A549 (cell line): ENCODE results near the gene SVIL. TPM values are rescaled to one million over a fixed set of nuclear protein-coding genes. Genes with fewer than 3 reads are reported as not detected.

Experiments
- ATAC-seq, 2 experiments: fragments of 200-7000 bp in 1 of 2; fragments of >200 bp in 1 of 2; cut with Nextera tagmentation in 1 of 2; cut with Tn5 transposase in 1 of 2; 3 replicates each; pipeline versions ENCODE4 v1.8.0 to v1.9.1; 2018 to 2020; ENCODE audit warnings: mild to moderate bottlenecking in 1 of 2, moderate library complexity in 1 of 2
- CTCF ChIA-PET: fragments of 300-600 bp; sonication (Branson Sonifier 250); formaldehyde crosslinking; extraction: SDS; loops from one replicate; lab custom pipeline; 2021; ENCODE audit warnings: antibody characterized with exemption, inconsistent platforms; lab: Yijun Ruan, JAX
- POLR2A ChIA-PET: fragments of 350-600 bp; formaldehyde crosslinking; extraction: SDS; loops from one replicate; lab custom pipeline; 2021; ENCODE audit warnings: antibody characterized with exemption, inconsistent platforms; lab: Yijun Ruan, JAX
- DNase-seq, 2 experiments: peaks; one replicate each; pipeline versions ENCODE4 v3.0.0 to v3.0.0-alpha.2; 2011 to 2016; ENCODE audit warnings: low read depth in 1 of 2, low spot score in 1 of 2
- FAIRE-seq: peaks from 2 replicates; lab custom pipeline; 2011; peaks lifted over from hg19 to GRCh38; lab: Jason Lieb, UNC
- H3K27ac ChIP-seq, 2 experiments: fragments of >200 bp; sonication (Bioruptor Twin); formaldehyde crosslinking; 3 replicates each; pipeline ENCODE4 v1.5.1; 2016 to 2017
- H3K4me1 ChIP-seq: fragments of >200 bp; sonication (Bioruptor Twin); formaldehyde crosslinking; 3 replicates; pipeline ENCODE4 v1.6.1; 2016
- H3K4me2 ChIP-seq: fragments of >200 bp; sonication (Bioruptor Twin); formaldehyde crosslinking; 3 replicates; pipeline ENCODE4 v1.6.1; 2016
- H3K4me3 ChIP-seq: fragments of >200 bp; sonication (Bioruptor Twin); formaldehyde crosslinking; 3 replicates; pipeline ENCODE4 v1.5.1; 2016
- H3K9me3 ChIP-seq: fragments of >200 bp; sonication (Bioruptor Twin); formaldehyde crosslinking; 3 replicates; pipeline ENCODE4 v1.6.1; 2016
- ATOH8 ChIP-seq: fragments of 250-450 bp; sonication (Bioruptor Pico); IDR thresholded peaks from 2 replicates; pipeline ENCODE4 v1.5.0; 2020; ENCODE audit warnings: low read depth, mild to moderate bottlenecking, moderate library complexity
- BCL3 ChIP-seq: fragments of >200 bp; sonication (Bioruptor Twin); formaldehyde crosslinking; IDR thresholded peaks from 3 replicates; pipeline ENCODE4 v1.6.1; 2016
- CBX8 ChIP-seq: fragments of 200-600 bp; sonication (generic); IDR thresholded peaks from 2 replicates; pipeline ENCODE4 v1.6.1; 2016
- CEBPB ChIP-seq, 2 experiments: fragments of >200 bp in 1 of 2; sonication (Bioruptor Twin) in 1 of 2; formaldehyde crosslinking in 1 of 2; IDR thresholded peaks; 2 replicates each; pipeline ENCODE4 v1.6.1; 2012 to 2016
- E2F6 ChIP-seq: IDR thresholded peaks from 2 replicates; pipeline ENCODE4 v1.6.1; 2012; ENCODE audit warnings: low read depth, borderline replicate concordance
- ELK1 ChIP-seq: fragments of 150-350 bp; IDR thresholded peaks from 2 replicates; pipeline ENCODE4 v1.6.1; 2014; ENCODE audit warnings: low read depth, mild to moderate bottlenecking, low read length
- EP300 ChIP-seq, 2 experiments: fragments of >200 bp; sonication (Bioruptor Twin); formaldehyde crosslinking; IDR thresholded peaks; 2 replicates in 1 of 2; 3 replicates in 1 of 2; pipeline ENCODE4 v1.6.1; 2016 to 2017
- ESRRA ChIP-seq: fragments of 150-350 bp; IDR thresholded peaks from 2 replicates; pipeline ENCODE4 v1.6.1; 2014; ENCODE audit warnings: mild to moderate bottlenecking, low read length, borderline replicate concordance
- FOSB ChIP-seq: fragments of 250-450 bp; sonication (Bioruptor Pico); IDR thresholded peaks from 2 replicates; pipeline ENCODE4 v1.5.0; 2020; ENCODE audit warnings: mild to moderate bottlenecking, moderate library complexity
- FOSL2 ChIP-seq, 2 experiments: fragments of 450-650 bp in 1 of 2; fragments of >200 bp in 1 of 2; sonication (Bioruptor Twin) in 1 of 2; formaldehyde crosslinking; IDR thresholded peaks; 2 replicates each; pipeline versions ENCODE4 v1.5.0 to v1.6.1; 2016 to 2020; ENCODE audit warnings: mild to moderate bottlenecking in 1 of 2, moderate library complexity in 1 of 2
- HDAC2 ChIP-seq: fragments of 200-600 bp; sonication (generic); IDR thresholded peaks from 2 replicates; pipeline ENCODE4 v1.6.1; 2016
- HEYL ChIP-seq: fragments of 250-450 bp; sonication (Bioruptor Pico); IDR thresholded peaks from 2 replicates; pipeline ENCODE4 v1.8.0; 2021; ENCODE audit warnings: mild to moderate bottlenecking, moderate library complexity
- HOXA7 ChIP-seq: fragments of 250-450 bp; sonication (Bioruptor Pico); IDR thresholded peaks from 2 replicates; pipeline ENCODE4 v1.5.0; 2020; ENCODE audit warnings: mild to moderate bottlenecking, moderate library complexity
- HOXB5 ChIP-seq: fragments of 250-450 bp; sonication (Bioruptor Pico); IDR thresholded peaks from 2 replicates; pipeline ENCODE4 v1.5.0; 2020; ENCODE audit warnings: mild to moderate bottlenecking, moderate library complexity
- JUNB ChIP-seq: fragments of >200 bp; sonication (Bioruptor Twin); formaldehyde crosslinking; IDR thresholded peaks from 2 replicates; pipeline ENCODE4 v1.6.1; 2016
- KDM5A ChIP-seq: fragments of 200-600 bp; sonication (generic); IDR thresholded peaks from 2 replicates; pipeline ENCODE4 v1.6.1; 2016; ENCODE audit warnings: antibody characterized with exemption, mild to moderate bottlenecking
- MAZ ChIP-seq: fragments of 150-350 bp; IDR thresholded peaks from 2 replicates; pipeline ENCODE4 v1.6.1; 2014; ENCODE audit warnings: antibody characterized with exemption, low read depth, low read length, borderline replicate concordance
- NFE2L2 ChIP-seq: fragments of 150-350 bp; conservative IDR thresholded peaks from 2 replicates; pipeline ENCODE4 v1.6.1; 2014; ENCODE audit warnings: low read length
- NPAS2 ChIP-seq: fragments of 250-450 bp; sonication (Bioruptor Pico); IDR thresholded peaks from 2 replicates; pipeline ENCODE4 v1.8.0; 2022; ENCODE audit warnings: mild to moderate bottlenecking, moderate library complexity, borderline replicate concordance
- NR3C1 ChIP-seq: fragments of >200 bp; sonication (Bioruptor Twin); formaldehyde crosslinking; IDR thresholded peaks from 3 replicates; pipeline ENCODE4 v1.6.1; 2017
- POLR2A ChIP-seq: IDR thresholded peaks from 2 replicates; pipeline ENCODE4 v1.6.1; 2012; ENCODE audit warnings: mild to moderate bottlenecking, low read length
- POLR2AphosphoS2 ChIP-seq: conservative IDR thresholded peaks from 2 replicates; pipeline ENCODE4 v1.6.1; 2012; ENCODE audit warnings: low read length, improper control_type of control experiment, inconsistent platforms
- RCOR1 ChIP-seq: fragments of 150-350 bp; IDR thresholded peaks from 2 replicates; pipeline ENCODE4 v1.6.1; 2014; ENCODE audit warnings: antibody characterized with exemption, low read length, low read depth
- TP53 ChIP-seq: fragments of 250-450 bp; sonication (Bioruptor Pico); IDR thresholded peaks from 2 replicates; pipeline ENCODE4 v1.5.0; 2021; ENCODE audit warnings: mild to moderate bottlenecking, moderate library complexity
- USF2 ChIP-seq: fragments of 450-650 bp; IDR thresholded peaks from 2 replicates; pipeline ENCODE4 v1.6.1; 2014; ENCODE audit warnings: antibody characterized with exemption
- WGBS: methylation state at CpG from one replicate; pipeline ENCODE4 v1.1.6; 2017; ENCODE audit errors: missing lambda C conversion rate; 5-methylcytosine and 5-hydroxymethylcytosine counted together
- polyA plus RNA-seq, 4 experiments: library from polyadenylated mRNA; depleted of rRNA in 3 of 4; stranded (reverse); fragments of >200 nt; fragmentation: RNase III in 1 of 4; extraction: RNeasy Plus Mini Kit Qiagen cat#74134 plus additional on column Dnase treatment in 1 of 4; gene quantifications; 2 replicates in 3 of 4; 3 replicates in 1 of 4; pipeline ENCODE4 v1.2.3, GENCODE V29; 2011 to 2017

SVIL gene
- polyA plus RNA-seq, 2 of the 4 experiments (the other 2 are of a cell fraction) = 12.0 to 20.4 TPM

- no peak overlapping the region for H3K4me3 ChIP-seq
- FAIRE-seq (no peak), ATAC-seq (no peak), DNase-seq (no peak)
- H3K4me1 ChIP-seq = peaks cover 8% of the 10 kb centered on the region
- TF ChIP-seq TP53 = no peak
- no peak for TF ChIP-seq HOXB5 (CRISPR knock-in tag)
- no peak for TF ChIP-seq BCL3
- peaks cover 30% of the 10 kb centered on the region for H3K9me3 ChIP-seq
- ChIA-PET CTCF (interaction anchor here (1.2 kb wide), 1 partner anchor 330 kb away, joined by 3 read pairs; no protein-coding TSS in a partner anchor), POLR2A (no interaction called here)
- WGBS = 93% methylated on average over 2 of the region's 2 CpGs
- no peak overlapping the region for H3K27ac ChIP-seq
- no peak overlapping the region for H3K4me2 ChIP-seq
Observed at GRCh38 chr10:29671968-29672367, 37.2 kb upstream of the SVIL start.

GRCh38 chr10:29671228-29671780, 36.5 kb upstream of the SVIL start:
- peak; percentile 56 for FAIRE-seq
- Histone ChIP-seq H3K4me1 (peaks cover 8% of the 10 kb centered on the region), H3K27ac (no peak overlapping the region), H3K9me3 (peaks cover 29% of the 10 kb centered on the region), H3K4me2 (no peak overlapping the region), H3K4me3 (no peak overlapping the region)
- ChIA-PET POLR2A (no interaction called here), CTCF (interaction anchor here (1.0 to 1.2 kb wide), 2 partner anchors 10 to 331 kb away, joined by 3 read pairs; no protein-coding TSS in a partner anchor)
- TF ChIP-seq USF2 (no peak), POLR2A (no peak), MAZ (no peak), CBX8 (no peak), ATOH8 (CRISPR knock-in tag) (no peak), NR3C1 (no peak), JUNB (no peak), RCOR1 (no peak), ELK1 (no peak), HDAC2 (no peak), FOSL2 (IDR thresholded peaks at IDR 0.05) (no peak), FOSL2 (CRISPR knock-in tag; IDR thresholded peaks at IDR 0.05) (no peak), ESRRA (no peak), POLR2AphosphoS2 (no peak), KDM5A (no peak), CEBPB (IDR thresholded peaks at IDR 0.05) (no peak), BCL3 (no peak), NFE2L2 (no peak)
- no peak for ATAC-seq
- DNase-seq = no peak
- 94% methylated on average over 7 of the region's 7 CpGs for WGBS

- ChIA-PET CTCF (interaction anchor here (1.0 to 1.2 kb wide), 2 partner anchors 11 to 331 kb away, joined by 3 read pairs; no protein-coding TSS in a partner anchor), POLR2A (no interaction called here)
- WGBS = 89% methylated on average over 4 of the region's 4 CpGs
- DNase-seq (no peak), ATAC-seq (no peak), FAIRE-seq (no peak)
- Histone ChIP-seq H3K9me3 (peaks cover 23% of the 10 kb centered on the region), H3K27ac (no peak overlapping the region), H3K4me3 (no peak overlapping the region), H3K4me2 (no peak overlapping the region), H3K4me1 (peaks cover 8% of the 10 kb centered on the region)
- TF ChIP-seq EP300 (IDR thresholded peaks at IDR 0.05) = no peak
- no peak for TF ChIP-seq CBX8
- TF ChIP-seq FOSB = no peak
- TF ChIP-seq USF2 = no peak
- TF ChIP-seq NPAS2 = no peak
- TF ChIP-seq E2F6 = no peak
- no peak for TF ChIP-seq HOXA7 (CRISPR knock-in tag)
- no peak for TF ChIP-seq FOSL2 (IDR thresholded peaks at IDR 0.05)
- TF ChIP-seq FOSL2 (CRISPR knock-in tag; IDR thresholded peaks at IDR 0.05) = no peak
- no peak for TF ChIP-seq MAZ
- TF ChIP-seq HEYL (CRISPR knock-in tag) = no peak
Observed at GRCh38 chr10:29670761-29671160, 36.0 kb upstream of the SVIL start.
